HEK293 (cell line): ENCODE results near the gene PCF11.

ENCODE experiments used
- CTCF ChIA-PET: fragments of 350-600 bp; formaldehyde crosslinking; extraction: SDS; loops from one replicate; lab custom pipeline; 2021; ENCODE audit warnings: antibody characterized with exemption; lab: Yijun Ruan, JAX
- POLR2A ChIA-PET: fragments of 300-600 bp; formaldehyde crosslinking; extraction: SDS; loops from one replicate; lab custom pipeline; 2020; ENCODE audit warnings: antibody characterized with exemption, inconsistent platforms; lab: Yijun Ruan, JAX
- H3K27ac ChIP-seq: fragments of 200-500 bp; sonication (Bioruptor generic); 2 replicates; pipeline ENCODE4 v1.5.1; 2014; ENCODE audit warnings: low read depth, low read length, control low read depth, inconsistent platforms; ENCODE audit errors: extremely low read depth
- H3K36me3 ChIP-seq, 2 experiments: fragments of 200-500 bp in 1 of 2; sonication (Bioruptor generic) in 1 of 2; 1 replicate in 1 of 2; 2 replicates in 1 of 2; pipeline ENCODE4 v1.5.1; 2014 to 2017; ENCODE audit warnings: inconsistent platforms in 2 of 2, low read length in 2 of 2; ENCODE audit not compliant: control insufficient read depth in 2 of 2, insufficient read depth in 1 of 2
- H3K4me1 ChIP-seq: fragments of 200-500 bp; sonication (Bioruptor generic); 2 replicates; pipeline ENCODE4 v1.5.1; 2014; ENCODE audit warnings: mild to moderate bottlenecking, low read length, inconsistent platforms; ENCODE audit not compliant: control insufficient read depth, insufficient read depth
- H3K4me3 ChIP-seq: 2 replicates; pipeline ENCODE4 v1.5.1; 2011; ENCODE audit warnings: low read depth, mild to moderate bottlenecking, control low read depth, low read length, moderate library complexity
- H3K9me3 ChIP-seq: fragments of 200-500 bp; sonication (Bioruptor generic); 2 replicates; pipeline ENCODE4 v1.5.1; 2014; ENCODE audit warnings: low read depth, low read length, inconsistent platforms; ENCODE audit not compliant: control insufficient read depth, insufficient read depth
- EGR2 ChIP-seq: fragments of 450-650 bp; formaldehyde crosslinking; IDR thresholded peaks from 2 replicates; pipeline ENCODE4 v1.5.1; 2016; ENCODE audit warnings: low read depth, missing biosample characterization, missing genetic modification characterization
- HOXA7 ChIP-seq: sonication (generic); formaldehyde crosslinking; IDR thresholded peaks from 2 replicates; pipeline ENCODE4 v1.8.1; 2022; ENCODE audit warnings: missing genetic modification reagents, borderline replicate concordance
- HOXD13 ChIP-seq: sonication (generic); formaldehyde crosslinking; IDR thresholded peaks from 2 replicates; pipeline ENCODE4 v1.8.0; 2022; ENCODE audit warnings: missing genetic modification reagents, borderline replicate concordance
- ZFP3 ChIP-seq: fragments of 450-650 bp; formaldehyde crosslinking; IDR thresholded peaks from 2 replicates; pipeline ENCODE4 v1.5.1; 2016; ENCODE audit warnings: low read depth, missing biosample characterization, missing genetic modification characterization
- ZNF121 ChIP-seq: fragments of 450-650 bp; formaldehyde crosslinking; IDR thresholded peaks from 2 replicates; pipeline ENCODE4 v1.5.1; 2016; ENCODE audit warnings: missing biosample characterization, missing genetic modification characterization
- ZNF19 ChIP-seq: fragments of 450-650 bp; formaldehyde crosslinking; IDR thresholded peaks from 2 replicates; pipeline ENCODE4; 2016; ENCODE audit warnings: missing biosample characterization, missing genetic modification characterization, low read depth
- ZNF202 ChIP-seq: fragments of 450-650 bp; formaldehyde crosslinking; IDR thresholded peaks from 2 replicates; pipeline ENCODE4 v1.5.1; 2016; ENCODE audit warnings: missing biosample characterization, missing genetic modification characterization, borderline replicate concordance
- ZNF211 ChIP-seq: fragments of 450-650 bp; formaldehyde crosslinking; IDR thresholded peaks from 2 replicates; pipeline ENCODE4 v1.5.1; 2016; ENCODE audit warnings: low read depth, missing biosample characterization, missing genetic modification characterization
- ZNF274 ChIP-seq, 2 experiments: fragments of 200-500 bp in 1 of 2; fragments of 450-650 bp in 1 of 2; sonication (Bioruptor generic) in 1 of 2; formaldehyde crosslinking in 1 of 2; IDR thresholded peaks; 2 replicates each; pipeline versions ENCODE4 v1.5.1 to v1.6.1; 2014 to 2016; ENCODE audit warnings: borderline replicate concordance in 1 of 2, inconsistent platforms in 1 of 2, low read length in 1 of 2, missing biosample characterization in 1 of 2, missing genetic modification characterization in 1 of 2
- ZNF292 ChIP-seq: fragments of 450-650 bp; formaldehyde crosslinking; IDR thresholded peaks from 2 replicates; pipeline ENCODE4 v1.5.1; 2016; ENCODE audit warnings: low read depth, missing biosample characterization, missing genetic modification characterization, borderline replicate concordance
- ZNF302 ChIP-seq: fragments of 450-650 bp; formaldehyde crosslinking; IDR thresholded peaks from 2 replicates; pipeline ENCODE4 v1.5.1; 2016; ENCODE audit warnings: missing biosample characterization, missing genetic modification characterization, low read depth
- ZNF324 ChIP-seq: fragments of 450-650 bp; formaldehyde crosslinking; IDR thresholded peaks from 2 replicates; pipeline ENCODE4 v1.5.1; 2016; ENCODE audit warnings: missing biosample characterization, missing genetic modification characterization
- ZNF354C ChIP-seq: fragments of 450-650 bp; formaldehyde crosslinking; IDR thresholded peaks from 2 replicates; pipeline ENCODE4 v1.5.1; 2016; ENCODE audit warnings: missing biosample characterization, missing genetic modification characterization, low read depth, borderline replicate concordance
- ZNF394 ChIP-seq: fragments of 450-650 bp; formaldehyde crosslinking; IDR thresholded peaks from 2 replicates; pipeline ENCODE4 v1.5.1; 2016; ENCODE audit warnings: missing biosample characterization, missing genetic modification characterization, mild to moderate bottlenecking, moderate library complexity, borderline replicate concordance
- ZNF426 ChIP-seq: fragments of 450-650 bp; formaldehyde crosslinking; IDR thresholded peaks from 2 replicates; pipeline ENCODE4 v1.5.1; 2017; ENCODE audit warnings: missing biosample characterization, missing genetic modification characterization, mild to moderate bottlenecking, inconsistent platforms, moderate library complexity
- ZNF548 ChIP-seq: fragments of 450-650 bp; formaldehyde crosslinking; IDR thresholded peaks from 2 replicates; pipeline ENCODE4 v1.5.1; 2016; ENCODE audit warnings: missing biosample characterization, missing genetic modification characterization
- ZNF555 ChIP-seq: fragments of 450-650 bp; formaldehyde crosslinking; conservative IDR thresholded peaks from 2 replicates; pipeline ENCODE4 v1.5.1; 2017; ENCODE audit warnings: missing biosample characterization, mild to moderate bottlenecking, missing genetic modification characterization, inconsistent platforms
- ZNF600 ChIP-seq: fragments of 450-650 bp; formaldehyde crosslinking; IDR thresholded peaks from 2 replicates; pipeline ENCODE4 v1.5.1; 2016; ENCODE audit warnings: missing biosample characterization, missing genetic modification characterization
- ZNF707 ChIP-seq: fragments of 450-650 bp; formaldehyde crosslinking; IDR thresholded peaks from 2 replicates; pipeline ENCODE4 v1.5.1; 2016; ENCODE audit warnings: missing biosample characterization, missing genetic modification characterization
- ZNF747 ChIP-seq: fragments of 450-650 bp; formaldehyde crosslinking; IDR thresholded peaks from 2 replicates; pipeline ENCODE4 v1.5.1; 2016; ENCODE audit warnings: missing biosample characterization, missing genetic modification characterization
- TF ChIP-seq, protein P1 (sequence below): fragments of 450-650 bp; formaldehyde crosslinking; IDR thresholded peaks from 2 replicates; pipeline ENCODE4 v1.5.1; 2016; ENCODE audit warnings: missing biosample characterization, missing genetic modification characterization
- TF ChIP-seq, protein P2 (sequence below): fragments of 450-650 bp; formaldehyde crosslinking; IDR thresholded peaks from 2 replicates; pipeline ENCODE4 v1.5.1; 2016; ENCODE audit warnings: missing biosample characterization, missing genetic modification characterization, low read depth
- TF ChIP-seq, protein P3 (sequence below): fragments of 450-650 bp; formaldehyde crosslinking; IDR thresholded peaks from 2 replicates; pipeline ENCODE4 v1.5.1; 2016; ENCODE audit warnings: missing biosample characterization, missing genetic modification characterization

Gene PCF11

DNA sequence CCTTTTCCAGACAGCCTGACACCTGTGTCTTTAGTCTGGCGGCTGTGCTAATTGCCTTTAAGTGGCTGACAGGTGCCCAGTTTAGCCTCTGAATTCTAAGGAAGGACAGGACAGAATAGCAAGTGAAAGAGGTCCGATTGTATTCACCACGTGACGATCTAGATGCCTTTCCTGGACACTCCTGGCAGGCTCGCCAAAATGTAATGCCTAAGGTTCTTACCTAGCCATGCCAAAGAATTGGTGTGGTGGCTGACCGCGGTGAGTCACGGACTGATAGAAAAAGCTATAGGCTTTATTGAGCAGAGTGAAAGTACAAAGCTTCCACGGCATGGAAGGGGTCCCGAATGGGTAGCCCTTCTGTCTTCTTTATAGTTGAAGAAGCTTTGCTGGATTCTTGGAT lies 63.3 kb downstream of the PCF11 start:
- ChIA-PET CTCF (interaction anchor here (0.5 to 1.1 kb wide), 5 partner anchors 30 to 599 kb away, joined by 3 to 5 read pairs (median 3); no protein-coding TSS in a partner anchor), POLR2A (no interaction called here)
- Histone ChIP-seq H3K9me3 (no peaks in the 10 kb centered on the region), H3K4me1 (no peaks in the 10 kb centered on the region), H3K4me3 (no peak overlapping the region), H3K36me3 (no peaks in the 10 kb centered on the region), H3K27ac (no peak overlapping the region)
- TF ChIP-seq ZNF555 (tag by site-specific recombination), result no peak
- TF ChIP-seq ZFP3 (tag by site-specific recombination), result no peak
- no peak for TF ChIP-seq ZNF747 (tag by site-specific recombination)
- no peak for TF ChIP-seq EGR2
- no peak for TF ChIP-seq ZNF394
- TF ChIP-seq ZNF354C (tag by site-specific recombination), result no peak
- no peak for TF ChIP-seq HOXA7 (CRISPR knock-in tag)
- TF ChIP-seq ZNF211 (tag by site-specific recombination), result no peak
- no peak for TF ChIP-seq ZNF302 (tag by site-specific recombination)

DNA sequence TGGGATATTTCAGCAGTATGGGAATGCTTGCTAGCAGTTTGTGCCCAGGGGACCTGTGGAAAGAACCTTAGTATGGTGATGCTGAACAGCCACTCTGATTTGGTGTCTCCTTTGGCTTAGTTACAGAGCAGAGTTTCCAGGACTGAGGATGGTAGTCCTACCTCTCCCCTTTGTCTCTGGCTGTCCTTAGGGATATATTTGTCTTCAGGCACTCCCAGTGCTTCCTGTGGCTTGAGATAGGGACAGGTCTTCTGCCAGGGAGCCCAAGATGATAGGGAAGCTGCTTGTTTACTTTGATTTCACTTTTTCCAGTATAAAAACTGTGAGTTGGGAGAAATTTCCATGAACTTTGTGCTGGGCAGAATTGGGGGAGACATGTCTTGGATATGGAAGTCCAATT lies 64.8 kb downstream of the PCF11 start:
- H3K9me3 ChIP-seq, result no peaks in the 10 kb centered on the region
- no peak for TF ChIP-seq ZNF707
- TF ChIP-seq ZNF121, result no peak
- TF ChIP-seq, protein P1, sequence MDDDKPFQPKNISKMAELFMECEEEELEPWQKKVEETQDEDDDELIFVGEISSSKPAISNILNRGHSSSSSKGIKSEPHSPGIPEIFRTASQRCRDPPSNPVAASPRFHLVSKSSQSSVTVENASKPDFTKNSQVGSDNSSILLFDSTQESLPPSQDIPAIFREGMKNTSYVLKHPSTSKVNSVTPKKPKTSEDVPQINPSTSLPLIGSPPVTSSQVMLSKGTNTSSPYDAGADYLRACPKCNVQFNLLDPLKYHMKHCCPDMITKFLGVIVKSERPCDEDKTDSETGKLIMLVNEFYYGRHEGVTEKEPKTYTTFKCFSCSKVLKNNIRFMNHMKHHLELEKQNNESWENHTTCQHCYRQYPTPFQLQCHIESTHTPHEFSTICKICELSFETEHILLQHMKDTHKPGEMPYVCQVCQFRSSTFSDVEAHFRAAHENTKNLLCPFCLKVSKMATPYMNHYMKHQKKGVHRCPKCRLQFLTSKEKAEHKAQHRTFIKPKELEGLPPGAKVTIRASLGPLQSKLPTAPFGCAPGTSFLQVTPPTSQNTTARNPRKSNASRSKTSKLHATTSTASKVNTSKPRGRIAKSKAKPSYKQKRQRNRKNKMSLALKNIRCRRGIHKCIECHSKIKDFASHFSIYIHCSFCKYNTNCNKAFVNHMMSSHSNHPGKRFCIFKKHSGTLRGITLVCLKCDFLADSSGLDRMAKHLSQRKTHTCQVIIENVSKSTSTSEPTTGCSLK, result no peak
- no peak for TF ChIP-seq ZNF324 (tag by site-specific recombination)
- POLR2A ChIA-PET, result no interaction called here
- H3K4me1 ChIP-seq, result no peaks in the 10 kb centered on the region
- no peak overlapping the region for H3K27ac ChIP-seq
- H3K4me3 ChIP-seq, result no peak overlapping the region
- no peaks in the 10 kb centered on the region; a peak in 1 of 3 replicates for H3K36me3 ChIP-seq
- CTCF ChIA-PET, result interaction anchor here (1.1 to 2.0 kb wide), 3 partner anchors 446 to 598 kb away, joined by 3 to 8 read pairs (median 3); no protein-coding TSS in a partner anchor

DNA sequence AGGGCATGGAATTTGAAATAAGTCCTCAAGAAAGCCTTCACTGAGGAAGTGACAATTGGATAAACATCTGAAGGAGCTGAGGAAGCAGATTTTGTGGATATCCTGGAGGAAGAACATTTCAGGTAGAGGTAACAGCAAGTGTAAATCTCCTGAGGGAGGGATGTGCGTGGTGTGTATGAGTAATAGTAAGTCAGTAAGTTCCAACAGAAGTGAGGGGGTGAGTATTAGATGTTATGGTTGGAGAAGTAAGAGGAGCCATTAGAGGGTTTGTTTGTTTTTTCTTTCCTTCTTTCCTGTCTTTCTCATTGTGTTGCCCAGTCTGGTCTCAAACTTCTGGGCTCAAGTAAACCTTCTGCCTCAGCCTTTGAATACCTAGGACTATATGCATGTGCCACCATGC lies 65.6 kb downstream of the PCF11 start:
- ChIA-PET CTCF (interaction anchor here (0.7 to 2.0 kb wide), 3 partner anchors 28 to 597 kb away, joined by 3 to 8 read pairs (median 4); no protein-coding TSS in a partner anchor), POLR2A (no interaction called here)
- H3K36me3 ChIP-seq, result no peaks in the 10 kb centered on the region; a peak in 1 of 3 replicates
- TF ChIP-seq, protein P2, sequence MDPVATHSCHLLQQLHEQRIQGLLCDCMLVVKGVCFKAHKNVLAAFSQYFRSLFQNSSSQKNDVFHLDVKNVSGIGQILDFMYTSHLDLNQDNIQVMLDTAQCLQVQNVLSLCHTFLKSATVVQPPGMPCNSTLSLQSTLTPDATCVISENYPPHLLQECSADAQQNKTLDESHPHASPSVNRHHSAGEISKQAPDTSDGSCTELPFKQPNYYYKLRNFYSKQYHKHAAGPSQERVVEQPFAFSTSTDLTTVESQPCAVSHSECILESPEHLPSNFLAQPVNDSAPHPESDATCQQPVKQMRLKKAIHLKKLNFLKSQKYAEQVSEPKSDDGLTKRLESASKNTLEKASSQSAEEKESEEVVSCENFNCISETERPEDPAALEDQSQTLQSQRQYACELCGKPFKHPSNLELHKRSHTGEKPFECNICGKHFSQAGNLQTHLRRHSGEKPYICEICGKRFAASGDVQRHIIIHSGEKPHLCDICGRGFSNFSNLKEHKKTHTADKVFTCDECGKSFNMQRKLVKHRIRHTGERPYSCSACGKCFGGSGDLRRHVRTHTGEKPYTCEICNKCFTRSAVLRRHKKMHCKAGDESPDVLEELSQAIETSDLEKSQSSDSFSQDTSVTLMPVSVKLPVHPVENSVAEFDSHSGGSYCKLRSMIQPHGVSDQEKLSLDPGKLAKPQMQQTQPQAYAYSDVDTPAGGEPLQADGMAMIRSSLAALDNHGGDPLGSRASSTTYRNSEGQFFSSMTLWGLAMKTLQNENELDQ, result no peak
- TF ChIP-seq ZNF548 (tag by site-specific recombination), result no peak
- TF ChIP-seq, all 188 proteins: peak for 0
- Histone ChIP-seq H3K9me3 (no peaks in the 10 kb centered on the region), H3K4me1 (no peaks in the 10 kb centered on the region), H3K4me3 (no peak overlapping the region), H3K27ac (no peak overlapping the region)

DNA sequence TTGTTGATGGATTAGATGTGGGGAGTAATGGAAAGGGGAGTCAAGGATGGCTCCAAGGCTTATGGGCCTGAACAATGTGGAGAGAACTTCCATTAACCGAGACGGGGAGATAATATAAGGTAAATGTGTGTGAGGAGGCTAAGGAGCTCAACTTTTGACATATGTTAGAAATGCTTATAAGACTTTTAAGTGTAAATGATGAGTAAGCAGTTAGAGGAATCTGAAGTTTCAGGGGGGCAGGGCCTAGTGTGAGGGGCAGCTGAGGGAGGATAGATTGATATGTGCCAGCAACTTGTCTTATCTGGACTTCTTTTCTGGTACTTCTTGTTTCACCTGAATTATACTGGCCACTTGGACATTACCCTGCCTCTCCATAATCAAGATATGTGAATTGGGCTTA lies 66.5 kb downstream of the PCF11 start:
- Histone ChIP-seq H3K36me3 (no peaks in the 10 kb centered on the region; a peak in 1 of 3 replicates), H3K27ac (no peak overlapping the region), H3K9me3 (no peaks in the 10 kb centered on the region), H3K4me1 (no peaks in the 10 kb centered on the region), H3K4me3 (no peak overlapping the region)
- ChIA-PET POLR2A (no interaction called here), CTCF (interaction anchor here (2.0 kb wide), 1 partner anchor 596 kb away, joined by 8 read pairs; no protein-coding TSS in a partner anchor)
- TF ChIP-seq ZNF274 (IDR thresholded peaks at IDR 0.05; ENCODE audit: low read length), result no peak
- TF ChIP-seq ZNF274 (tag by site-specific recombination; IDR thresholded peaks at IDR 0.05; ENCODE audit: borderline replicate concordance), result no peak
- TF ChIP-seq ZNF292 (tag by site-specific recombination), result no peak
- no peak for TF ChIP-seq ZNF121
- no peak for TF ChIP-seq ZNF19 (tag by site-specific recombination)
- no peak for TF ChIP-seq ZNF600 (tag by site-specific recombination)
- TF ChIP-seq ZNF354C (tag by site-specific recombination), result no peak
- TF ChIP-seq HOXD13 (CRISPR knock-in tag), result no peak
- TF ChIP-seq ZNF426, result no peak
- no peak for TF ChIP-seq EGR2
- TF ChIP-seq ZNF202 (tag by site-specific recombination), result no peak
- TF ChIP-seq, protein P3, sequence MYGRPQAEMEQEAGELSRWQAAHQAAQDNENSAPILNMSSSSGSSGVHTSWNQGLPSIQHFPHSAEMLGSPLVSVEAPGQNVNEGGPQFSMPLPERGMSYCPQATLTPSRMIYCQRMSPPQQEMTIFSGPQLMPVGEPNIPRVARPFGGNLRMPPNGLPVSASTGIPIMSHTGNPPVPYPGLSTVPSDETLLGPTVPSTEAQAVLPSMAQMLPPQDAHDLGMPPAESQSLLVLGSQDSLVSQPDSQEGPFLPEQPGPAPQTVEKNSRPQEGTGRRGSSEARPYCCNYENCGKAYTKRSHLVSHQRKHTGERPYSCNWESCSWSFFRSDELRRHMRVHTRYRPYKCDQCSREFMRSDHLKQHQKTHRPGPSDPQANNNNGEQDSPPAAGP (tag by site-specific recombination), result no peak
